Loucy (cell line): ENCODE results near the gene PKNOX2.

ENCODE experiments used
- EZH2phosphoT487 ChIP-seq: fragments of 200-600 bp; IDR thresholded peaks from 2 replicates; pipeline ENCODE4 v1.6.1; 2018; ENCODE audit warnings: antibody characterized with exemption, mild to moderate bottlenecking, moderate library complexity, borderline replicate concordance
- TF ChIP-seq, protein P1 (sequence below): fragments of 200-600 bp; sonication (generic); conservative IDR thresholded peaks from 2 replicates; pipeline ENCODE4 v1.5.1; 2014; ENCODE audit warnings: mild to moderate bottlenecking, antibody characterized with exemption, low read length

DNA sequence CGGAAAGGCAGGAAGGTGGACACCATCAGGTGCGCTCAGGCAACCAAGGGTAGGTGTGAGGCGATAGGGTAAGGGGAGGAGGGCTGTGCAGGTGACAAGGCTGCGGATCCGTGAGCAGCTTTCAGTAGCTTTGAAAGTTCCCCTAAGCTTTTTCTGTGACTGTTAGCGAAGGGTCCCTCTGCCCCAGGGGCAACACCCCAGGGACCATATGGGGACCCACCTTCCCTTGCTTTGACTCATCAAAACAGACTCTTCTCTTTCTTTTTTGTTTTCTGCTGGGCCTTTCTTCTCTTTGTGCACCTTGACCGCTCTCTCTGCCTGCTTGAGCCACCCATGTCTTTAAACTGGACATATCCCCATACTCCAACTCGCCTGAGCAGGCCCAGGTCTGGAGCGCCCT is 194.6 kb downstream of the PKNOX2 start:
- TF ChIP-seq, protein P1, sequence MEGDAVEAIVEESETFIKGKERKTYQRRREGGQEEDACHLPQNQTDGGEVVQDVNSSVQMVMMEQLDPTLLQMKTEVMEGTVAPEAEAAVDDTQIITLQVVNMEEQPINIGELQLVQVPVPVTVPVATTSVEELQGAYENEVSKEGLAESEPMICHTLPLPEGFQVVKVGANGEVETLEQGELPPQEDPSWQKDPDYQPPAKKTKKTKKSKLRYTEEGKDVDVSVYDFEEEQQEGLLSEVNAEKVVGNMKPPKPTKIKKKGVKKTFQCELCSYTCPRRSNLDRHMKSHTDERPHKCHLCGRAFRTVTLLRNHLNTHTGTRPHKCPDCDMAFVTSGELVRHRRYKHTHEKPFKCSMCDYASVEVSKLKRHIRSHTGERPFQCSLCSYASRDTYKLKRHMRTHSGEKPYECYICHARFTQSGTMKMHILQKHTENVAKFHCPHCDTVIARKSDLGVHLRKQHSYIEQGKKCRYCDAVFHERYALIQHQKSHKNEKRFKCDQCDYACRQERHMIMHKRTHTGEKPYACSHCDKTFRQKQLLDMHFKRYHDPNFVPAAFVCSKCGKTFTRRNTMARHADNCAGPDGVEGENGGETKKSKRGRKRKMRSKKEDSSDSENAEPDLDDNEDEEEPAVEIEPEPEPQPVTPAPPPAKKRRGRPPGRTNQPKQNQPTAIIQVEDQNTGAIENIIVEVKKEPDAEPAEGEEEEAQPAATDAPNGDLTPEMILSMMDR, result no peak
- TF ChIP-seq EZH2phosphoT487, result no peak
